ENCODE measurements around the gene LRRC66. TPM values are rescaled to one million over a fixed set of nuclear protein-coding genes. Genes with fewer than 3 reads are reported as not detected.

Gene LRRC66
- total RNA-seq, 3 donors from 2014 or later = 5.4 to 22.6 (median 14.0) TPM

DNA sequence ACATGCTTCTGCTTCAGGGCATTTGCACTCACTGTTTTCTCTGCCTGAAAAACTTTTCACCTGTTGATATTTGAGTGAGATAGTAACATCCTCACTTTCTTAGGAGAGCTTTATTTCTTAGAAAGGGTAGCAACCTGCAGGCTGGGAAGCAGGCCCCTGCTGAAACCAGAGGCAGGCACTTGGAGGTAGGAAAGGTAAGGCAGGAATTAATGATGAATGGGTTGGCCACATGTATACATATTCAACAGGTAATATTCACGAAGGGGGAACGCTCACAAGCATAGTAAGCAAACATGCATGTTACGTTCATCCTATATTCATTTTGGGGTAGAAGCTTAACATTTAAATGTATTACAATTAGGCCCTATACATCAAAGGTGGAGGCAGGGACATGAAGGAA lies 34.1 kb upstream of the LRRC66 start:
- DNase-seq = no peak
- no peaks in the 10 kb centered on the region for H3K9me3 ChIP-seq
- intact Hi-C loops (cut with DNase I, micrococcal nuclease) = no loop called here
- peaks cover 17% of the 10 kb centered on the region for H3K4me1 ChIP-seq (ENCODE audit: low read depth)
- no peaks in the 10 kb centered on the region for H3K36me3 ChIP-seq (ENCODE audit: low read depth)
- no peak overlapping the region for H3K4me3 ChIP-seq
- no peak for ATAC-seq
- TF ChIP-seq, protein P1, sequence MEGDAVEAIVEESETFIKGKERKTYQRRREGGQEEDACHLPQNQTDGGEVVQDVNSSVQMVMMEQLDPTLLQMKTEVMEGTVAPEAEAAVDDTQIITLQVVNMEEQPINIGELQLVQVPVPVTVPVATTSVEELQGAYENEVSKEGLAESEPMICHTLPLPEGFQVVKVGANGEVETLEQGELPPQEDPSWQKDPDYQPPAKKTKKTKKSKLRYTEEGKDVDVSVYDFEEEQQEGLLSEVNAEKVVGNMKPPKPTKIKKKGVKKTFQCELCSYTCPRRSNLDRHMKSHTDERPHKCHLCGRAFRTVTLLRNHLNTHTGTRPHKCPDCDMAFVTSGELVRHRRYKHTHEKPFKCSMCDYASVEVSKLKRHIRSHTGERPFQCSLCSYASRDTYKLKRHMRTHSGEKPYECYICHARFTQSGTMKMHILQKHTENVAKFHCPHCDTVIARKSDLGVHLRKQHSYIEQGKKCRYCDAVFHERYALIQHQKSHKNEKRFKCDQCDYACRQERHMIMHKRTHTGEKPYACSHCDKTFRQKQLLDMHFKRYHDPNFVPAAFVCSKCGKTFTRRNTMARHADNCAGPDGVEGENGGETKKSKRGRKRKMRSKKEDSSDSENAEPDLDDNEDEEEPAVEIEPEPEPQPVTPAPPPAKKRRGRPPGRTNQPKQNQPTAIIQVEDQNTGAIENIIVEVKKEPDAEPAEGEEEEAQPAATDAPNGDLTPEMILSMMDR (IDR thresholded peaks at IDR 0.05) = no peak

DNA sequence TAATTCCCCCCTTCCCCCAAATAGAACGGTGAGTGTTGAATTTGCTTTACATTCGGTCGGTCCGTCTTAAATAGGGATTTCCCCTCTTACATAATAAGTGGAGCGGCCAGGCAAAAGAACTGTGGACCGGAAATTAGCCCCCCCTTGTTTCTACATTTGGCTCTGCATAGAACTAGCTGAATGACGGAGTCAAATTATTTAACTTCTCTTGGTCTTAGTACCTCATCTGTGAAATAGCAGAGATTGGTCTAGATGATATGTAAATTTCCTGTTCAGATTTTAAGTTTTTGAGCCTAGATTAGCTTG lies 32.3 kb upstream of the LRRC66 start:
- no peaks in the 10 kb centered on the region for H3K36me3 ChIP-seq (ENCODE audit: low read depth)
- H3K4me3 ChIP-seq = no peak overlapping the region
- TF ChIP-seq, protein P1 (IDR thresholded peaks at IDR 0.05) = no peak
- H3K9me3 ChIP-seq = no peaks in the 10 kb centered on the region
- ATAC-seq = no peak
- H3K4me1 ChIP-seq (ENCODE audit: low read depth) = peaks cover 9% of the 10 kb centered on the region
- intact Hi-C loops (cut with DNase I, micrococcal nuclease) = no loop called here
- no peak for DNase-seq

DNA sequence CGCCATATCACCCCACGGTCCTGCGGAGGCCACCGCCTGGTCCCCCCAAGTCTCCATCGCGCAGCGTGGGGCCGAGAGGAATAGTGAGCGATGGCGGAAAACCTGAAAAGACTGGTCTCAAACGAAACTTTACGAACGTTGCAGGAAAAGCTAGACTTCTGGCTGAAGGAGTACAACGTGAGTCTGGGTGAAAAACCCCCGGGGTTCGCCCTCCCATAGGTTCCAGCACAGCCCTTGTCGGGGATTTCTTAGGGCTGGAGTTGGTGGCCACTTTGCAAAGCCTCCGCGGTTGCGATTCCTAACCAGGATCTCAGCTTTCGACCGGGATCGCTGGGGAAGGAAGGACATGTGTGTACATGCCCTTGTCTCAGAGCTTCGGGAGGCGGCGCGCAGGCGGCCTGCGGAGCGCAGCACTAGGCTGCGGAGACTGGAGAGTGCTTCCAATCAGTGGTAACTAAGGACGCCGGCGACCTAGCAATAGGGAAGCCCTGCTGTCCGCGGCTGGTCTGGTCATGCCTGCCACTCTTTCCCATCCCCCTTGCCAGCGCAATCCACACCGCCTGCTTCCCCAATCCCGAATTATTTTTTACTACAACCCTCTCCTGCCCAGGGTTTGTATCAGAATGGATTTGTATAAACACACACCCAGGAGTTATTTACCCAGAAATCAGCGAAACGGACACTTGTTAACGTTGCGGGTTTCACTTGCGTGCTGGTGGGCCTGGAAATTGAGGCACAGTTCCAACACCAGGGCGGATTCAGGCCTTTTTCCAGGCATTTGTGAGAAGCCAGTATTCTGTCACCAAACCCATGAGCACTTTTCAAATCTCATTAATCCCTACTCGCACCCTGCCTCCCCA lies 31.7 kb upstream of the LRRC66 start:
- Histone ChIP-seq H3K9me3 (no peaks in the 10 kb centered on the region), H3K4me1 (ENCODE audit: low read depth) (peaks cover 11% of the 10 kb centered on the region), H3K36me3 (ENCODE audit: low read depth) (no peaks in the 10 kb centered on the region), H3K4me3 (peak overlapping the region; percentile 33)
- TF ChIP-seq, protein P1 (IDR thresholded peaks at IDR 0.05) = no peak
- ATAC-seq (peak; percentile 96), DNase-seq (peak; percentile 82 to 85 (median 83))
- intact Hi-C loops (cut with DNase I, micrococcal nuclease) = no loop called here

DNA sequence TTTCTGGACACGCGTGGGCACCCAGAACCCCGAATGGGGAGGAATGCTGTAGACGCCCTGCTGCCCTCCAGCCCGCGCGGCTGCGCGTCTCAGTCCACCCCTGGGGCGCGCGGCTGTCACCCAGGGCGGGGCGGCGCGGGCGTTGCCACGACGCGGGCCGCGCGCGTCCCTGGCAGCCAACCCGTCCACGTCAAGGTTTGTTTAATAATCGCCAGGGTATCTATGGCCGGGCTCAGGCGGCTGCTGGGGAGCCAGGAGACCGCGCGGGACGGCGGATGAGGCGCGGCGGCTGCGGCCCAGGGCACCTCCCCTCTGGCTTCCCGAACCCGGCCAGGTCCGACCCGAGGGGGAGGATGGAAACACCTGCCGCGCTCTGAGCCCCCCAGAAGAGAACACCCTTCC lies 31.1 kb upstream of the LRRC66 start, which contains the start of gene SPATA18:
SPATA18 (plus strand) TSS at position 92 of the 402 bp plus-strand sequence. CDS start 401 bp downstream, outside the sequence.
- intact Hi-C loops (cut with DNase I, micrococcal nuclease) = no loop called here
- TF ChIP-seq, protein P1 (IDR thresholded peaks at IDR 0.05) = no peak

DNA sequence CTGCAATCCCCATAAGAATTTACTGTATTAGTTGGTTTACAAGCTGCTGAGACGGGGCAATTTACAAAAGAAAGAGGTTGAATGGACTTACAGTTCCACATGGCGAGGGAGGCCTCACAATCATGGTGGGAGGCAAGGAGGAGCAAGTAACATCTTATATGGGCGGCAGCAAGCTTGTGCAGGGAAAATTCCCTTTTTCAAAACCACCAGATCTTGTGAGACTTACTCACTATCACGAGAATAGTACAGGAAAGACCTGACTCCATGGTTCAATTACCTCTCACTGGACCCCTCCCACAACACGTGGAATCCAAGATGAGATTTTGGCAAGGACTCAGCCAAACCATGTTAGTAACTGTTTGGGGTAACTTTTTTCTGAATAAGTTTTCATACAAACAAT lies 29.1 kb upstream of the LRRC66 start:
- ATAC-seq = no peak
- TF ChIP-seq, protein P1 (IDR thresholded peaks at IDR 0.05) = no peak
- intact Hi-C loops (cut with DNase I, micrococcal nuclease) = no loop called here
- no peak for DNase-seq
- peaks cover 11% of the 10 kb centered on the region for H3K4me1 ChIP-seq (ENCODE audit: low read depth)
- no peaks in the 10 kb centered on the region for H3K9me3 ChIP-seq
- no peak overlapping the region for H3K4me3 ChIP-seq
- H3K36me3 ChIP-seq (ENCODE audit: low read depth) = no peaks in the 10 kb centered on the region

More for the DNA sequence above, 31.1 kb upstream of the LRRC66 start, which contains the start of gene SPATA18:
- Histone ChIP-seq H3K4me1 (ENCODE audit: low read depth) (peaks cover 11% of the 10 kb centered on the region), H3K36me3 (ENCODE audit: low read depth) (no peaks in the 10 kb centered on the region), H3K9me3 (no peaks in the 10 kb centered on the region), H3K4me3 (peak within 1 kb of the TSS; percentile 33)
- DNase-seq = peak; percentile 40 to 77 (median 58)
- ATAC-seq = peak; percentile 85

Measured in mucosa of descending colon (tissue), 3 donors.